Left lung (tissue), 10 donors: ENCODE measurements around the gene LAMP1. TPM values are rescaled to one million over a fixed set of nuclear protein-coding genes. Genes with fewer than 3 reads are reported as not detected.
A peak's percentile ranks its signal among the peaks of the same experiment; 100 is the strongest.

Source experiments
- ATAC-seq: fragments of 200-7000 bp; cut with Tn5 transposase; one replicate; pipeline ENCODE4 v1.9.1; 2020; ENCODE audit warnings: moderate library complexity
- DNase-seq, 4 donors: peaks; one replicate each; pipeline ENCODE4 v3.0.0-alpha.2; 2013 to 2020
- H3K27ac ChIP-seq, 2 donors: fragments of 200-600 bp; sonication (generic) in 1 of 2; one replicate each; pipeline versions ENCODE4 v1.5.0 to v1.8.0; 2020 to 2021
- H3K27me3 ChIP-seq, 2 donors: fragments of 200-600 bp; sonication (generic) in 1 of 2; one replicate each; pipeline versions ENCODE4 v1.5.0 to v1.8.0; 2020 to 2021
- H3K36me3 ChIP-seq, 2 donors: fragments of 200-600 bp; sonication (generic) in 1 of 2; one replicate each; pipeline versions ENCODE4 v1.5.0 to v1.8.0; 2020 to 2021
- H3K4me1 ChIP-seq, 2 donors: fragments of 200-600 bp; one replicate each; pipeline ENCODE4 v1.8.0; 2021
- H3K4me3 ChIP-seq, 2 donors: fragments of 200-600 bp; sonication (generic) in 1 of 2; one replicate each; pipeline versions ENCODE4 v1.5.0 to v1.8.0; 2020 to 2021; ENCODE audit warnings: mild to moderate bottlenecking in 1 of 2
- H3K9me3 ChIP-seq, 2 donors: fragments of 200-600 bp; sonication (generic) in 1 of 2; one replicate each; pipeline versions ENCODE4 v1.5.0 to v1.8.0; 2020 to 2021
- intact Hi-C, 2 donors: fragments of 100-400 bp; cut with DNase I; formaldehyde crosslinking; loops; one replicate each; pipeline versions ENCODE4 v1.11.2 to v1.14.2; 2022
- polyA plus RNA-seq, 6 donors: library from polyadenylated mRNA; unstranded; fragments of 120-200 nt; gene quantifications; one replicate each; pipeline ENCODE4 v1.2.1, GENCODE V29; 2013; ENCODE audit not compliant: insufficient read length in 6 of 6
- total RNA-seq, 2 donors: library from RNA; stranded (reverse); fragmentation: NEBNext Ultra II Directional; extraction: Animal tissue kit (Norgen Biotek cat#: 25700); gene quantifications; one replicate each; pipeline ENCODE4 v1.2.1, GENCODE V29; 2021
- TF ChIP-seq, protein P1 (sequence below), 2 donors: fragments of 200-600 bp; sonication (generic) in 1 of 2; IDR thresholded peaks; one replicate each; pipeline versions ENCODE4 v1.5.0 to v1.8.0; 2021; ENCODE audit warnings: antibody characterized with exemption in 2 of 2
- donor health status: DM: no; HTN: yes; CAD: no.
- donor health status: DM: no; HTN: no; CAD: no.

LAMP1 gene
- total and polyA plus RNA-seq, 8 donors, result 102 to 374 (median 118) TPM

DNA sequence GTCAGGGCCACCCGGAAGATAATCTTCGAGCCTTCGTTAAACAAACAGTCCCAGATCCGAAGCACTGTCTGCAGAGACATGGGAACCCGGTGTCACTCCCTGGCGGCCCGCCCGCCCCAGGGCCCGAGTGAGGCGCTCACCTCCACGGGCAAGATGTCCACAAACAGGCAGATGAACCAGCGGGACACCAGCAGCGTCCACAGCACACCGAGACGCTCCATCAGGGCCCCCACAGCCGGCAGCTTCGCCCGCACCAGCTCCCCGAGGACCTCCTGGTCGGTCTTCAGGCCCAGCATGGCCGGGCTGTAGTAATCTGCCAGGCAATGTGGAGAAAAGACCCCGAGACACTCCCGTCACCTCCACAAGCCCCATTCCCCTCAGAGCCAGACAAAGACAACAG is 28.7 kb downstream of the LAMP1 start:
- Histone ChIP-seq H3K27me3 (no peaks in the 10 kb centered on the region), H3K27ac (no peak overlapping the region), H3K4me1 (no peaks in the 10 kb centered on the region), H3K36me3 (peaks cover 0 to 51% of the 10 kb centered on the region in 2 donors), H3K9me3 (no peaks in the 10 kb centered on the region), H3K4me3 (no peak overlapping the region)
- TF ChIP-seq, protein P1, sequence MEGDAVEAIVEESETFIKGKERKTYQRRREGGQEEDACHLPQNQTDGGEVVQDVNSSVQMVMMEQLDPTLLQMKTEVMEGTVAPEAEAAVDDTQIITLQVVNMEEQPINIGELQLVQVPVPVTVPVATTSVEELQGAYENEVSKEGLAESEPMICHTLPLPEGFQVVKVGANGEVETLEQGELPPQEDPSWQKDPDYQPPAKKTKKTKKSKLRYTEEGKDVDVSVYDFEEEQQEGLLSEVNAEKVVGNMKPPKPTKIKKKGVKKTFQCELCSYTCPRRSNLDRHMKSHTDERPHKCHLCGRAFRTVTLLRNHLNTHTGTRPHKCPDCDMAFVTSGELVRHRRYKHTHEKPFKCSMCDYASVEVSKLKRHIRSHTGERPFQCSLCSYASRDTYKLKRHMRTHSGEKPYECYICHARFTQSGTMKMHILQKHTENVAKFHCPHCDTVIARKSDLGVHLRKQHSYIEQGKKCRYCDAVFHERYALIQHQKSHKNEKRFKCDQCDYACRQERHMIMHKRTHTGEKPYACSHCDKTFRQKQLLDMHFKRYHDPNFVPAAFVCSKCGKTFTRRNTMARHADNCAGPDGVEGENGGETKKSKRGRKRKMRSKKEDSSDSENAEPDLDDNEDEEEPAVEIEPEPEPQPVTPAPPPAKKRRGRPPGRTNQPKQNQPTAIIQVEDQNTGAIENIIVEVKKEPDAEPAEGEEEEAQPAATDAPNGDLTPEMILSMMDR (IDR thresholded peaks at IDR 0.05), result no peak
- intact Hi-C loops, result no loop called here
- no peak for ATAC-seq
- peak in 1 of 4 donors; percentile 75 for DNase-seq

DNA sequence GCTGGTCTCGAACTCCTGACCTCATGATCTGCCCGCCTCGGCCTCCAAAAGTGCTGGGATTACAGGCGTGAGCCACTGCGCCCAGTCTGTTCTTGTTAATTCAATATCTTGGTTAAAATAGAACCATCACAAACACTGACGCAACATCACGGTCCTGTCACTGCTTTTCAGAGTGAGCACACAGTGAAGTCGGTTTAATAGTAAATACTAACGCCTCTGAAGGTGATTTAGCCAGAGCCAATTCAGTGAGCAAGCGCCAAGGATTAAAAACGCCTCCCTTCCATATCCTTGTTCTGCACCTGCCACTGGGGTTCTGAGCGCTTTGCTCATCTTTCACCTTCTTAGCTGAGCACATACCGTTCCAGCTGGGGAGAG is 30.3 kb downstream of the LAMP1 start:
- Histone ChIP-seq H3K4me1 (no peaks in the 10 kb centered on the region), H3K36me3 (peaks cover 0 to 36% of the 10 kb centered on the region in 2 donors), H3K27ac (no peak overlapping the region), H3K27me3 (no peaks in the 10 kb centered on the region), H3K9me3 (no peaks in the 10 kb centered on the region), H3K4me3 (no peak overlapping the region)
- no peak for ATAC-seq
- TF ChIP-seq, protein P1 (IDR thresholded peaks at IDR 0.05), result no peak
- no peak for DNase-seq
- intact Hi-C loops, result no loop called here

DNA sequence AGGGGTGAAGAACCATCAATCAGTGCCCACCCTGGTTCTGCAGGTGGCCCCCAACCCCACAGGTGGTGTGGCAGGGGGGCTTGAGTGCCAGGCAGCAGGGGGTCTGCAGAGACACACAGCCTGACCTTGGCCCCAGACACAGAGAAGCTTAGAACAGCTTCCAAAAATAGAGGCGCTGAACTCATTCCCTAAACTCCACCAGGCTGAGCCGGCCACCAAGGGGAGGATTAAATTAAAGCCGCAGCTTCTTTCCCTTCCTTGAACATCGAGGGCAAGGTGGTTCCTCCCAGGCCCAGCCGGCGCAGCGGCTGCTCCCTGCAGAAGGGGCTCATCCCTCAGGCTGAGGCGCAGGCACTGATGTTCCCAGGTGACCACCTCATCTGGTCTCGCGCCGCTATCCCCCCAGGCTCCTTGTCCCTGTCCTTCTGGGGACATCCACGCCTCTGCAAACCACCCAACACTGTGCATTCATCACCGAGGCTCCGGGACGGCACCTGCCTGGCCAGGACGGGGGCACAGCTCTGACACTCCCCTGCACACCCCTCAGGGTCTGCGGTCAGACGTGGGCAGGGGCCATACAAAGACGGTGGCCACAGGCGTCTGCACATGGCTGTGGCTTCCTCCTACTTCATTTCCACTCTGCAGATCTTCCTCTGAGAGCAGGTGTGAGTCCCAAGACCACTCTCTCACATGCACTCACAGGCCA is 30.9 kb downstream of the LAMP1 start:
- no peak overlapping the region for H3K4me3 ChIP-seq
- intact Hi-C loops, result no loop called here
- H3K27ac ChIP-seq, result no peak overlapping the region
- TF ChIP-seq, protein P1 (IDR thresholded peaks at IDR 0.05), result no peak
- no peaks in the 10 kb centered on the region for H3K27me3 ChIP-seq
- DNase-seq (peak in 1 of 4 donors; percentile 79), ATAC-seq (no peak)
- peaks cover 0 to 30% of the 10 kb centered on the region in 2 donors for H3K36me3 ChIP-seq
- no peaks in the 10 kb centered on the region for H3K4me1 ChIP-seq
- no peaks in the 10 kb centered on the region for H3K9me3 ChIP-seq

DNA sequence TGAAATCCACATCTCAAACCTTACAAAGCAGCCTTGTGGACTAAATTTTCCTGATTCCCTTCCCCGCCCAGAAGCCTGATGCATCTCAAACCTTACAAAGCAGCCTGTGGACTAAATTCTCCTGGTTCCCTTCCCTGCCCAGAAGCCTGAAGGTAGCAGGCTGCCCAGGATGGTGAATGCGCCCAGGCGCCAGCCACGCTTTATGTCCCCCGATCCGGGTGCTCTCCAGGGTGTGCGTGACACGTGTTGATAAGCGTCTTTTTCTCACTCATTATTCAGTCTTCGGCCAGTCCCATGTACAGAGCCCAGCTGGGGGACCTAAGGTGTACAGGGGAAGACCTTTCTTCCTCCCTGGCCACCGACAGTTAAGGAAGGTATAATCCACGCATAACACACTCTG is 31.8 kb downstream of the LAMP1 start:
- intact Hi-C loops, result no loop called here
- Histone ChIP-seq H3K4me1 (no peaks in the 10 kb centered on the region), H3K27ac (no peak overlapping the region), H3K4me3 (no peak overlapping the region), H3K9me3 (no peaks in the 10 kb centered on the region), H3K36me3 (peaks cover 0 to 21% of the 10 kb centered on the region in 2 donors), H3K27me3 (no peaks in the 10 kb centered on the region)
- DNase-seq, result peak in 1 of 4 donors; percentile 57
- TF ChIP-seq, protein P1 (IDR thresholded peaks at IDR 0.05), result no peak
- no peak for ATAC-seq

DNA sequence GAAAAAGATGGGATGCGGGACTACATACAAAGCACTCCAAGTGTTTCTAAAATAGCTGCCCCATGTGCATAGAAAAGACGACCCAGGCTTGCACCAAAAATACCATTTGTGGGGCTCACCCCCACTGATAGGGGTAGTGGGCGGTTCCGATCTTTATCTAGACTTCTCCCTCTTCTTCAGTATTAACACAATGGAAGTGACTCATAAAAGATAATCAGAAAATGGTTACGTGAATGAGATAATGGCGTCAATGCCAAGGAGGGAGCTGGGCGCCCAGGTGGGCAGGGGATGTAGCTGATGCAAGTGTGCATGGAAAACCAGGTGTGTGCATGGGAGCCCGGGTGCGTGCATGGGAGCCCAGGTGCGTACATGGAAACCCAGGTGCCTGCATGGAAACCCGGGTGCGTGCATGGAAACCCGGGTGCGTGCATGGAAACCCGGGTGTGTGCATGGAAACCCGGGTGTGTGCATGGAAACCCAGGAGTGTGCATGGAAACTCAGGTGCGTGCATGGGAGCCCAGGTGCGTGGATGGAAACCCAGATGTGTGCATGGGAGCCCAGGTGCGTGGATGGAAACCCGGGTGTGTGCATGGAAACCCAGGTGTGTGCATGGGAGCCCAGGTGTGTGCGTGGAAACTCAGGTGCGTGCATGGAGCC is 32.7 kb downstream of the LAMP1 start:
- no peaks in the 10 kb centered on the region for H3K9me3 ChIP-seq
- H3K4me3 ChIP-seq, result no peak overlapping the region
- intact Hi-C loops, result no loop called here
- DNase-seq (peak in 1 of 4 donors; percentile 57), ATAC-seq (no peak)
- H3K36me3 ChIP-seq, result peaks cover 0 to 11% of the 10 kb centered on the region in 2 donors
- no peak overlapping the region for H3K27ac ChIP-seq
- no peaks in the 10 kb centered on the region for H3K4me1 ChIP-seq
- H3K27me3 ChIP-seq, result no peaks in the 10 kb centered on the region
- TF ChIP-seq, protein P1 (IDR thresholded peaks at IDR 0.05), result no peak
